Stimulated activated naive CD8-positive, alpha-beta T cell treated with anti-CD3 and anti-CD28 coated beads, Interleukin-15, amount 100 ng/mL, for 72 hours (primary cell): ENCODE measurements around the gene SNRPD1.
"Not testable (repeated sequence)": the region's sequence is repeated elsewhere in the genome, so short reads cannot be mapped to it uniquely, and the experiment has no call there.

Experiments
- ATAC-seq: fragments of 150-1000 bp; cut with Tn5 transposase; 2 replicates; pipeline ENCODE4 v1.10.0; 2021; ENCODE audit warnings: mild to moderate bottlenecking, moderate library complexity
- DNase-seq, 2 donors: peaks; one replicate each; pipeline ENCODE4 v3.0.0; 2021 to 2022
- H3K27ac Mint-ChIP-seq, 2 donors: one replicate each; pipeline ENCODE4 v1.8.0; 2022; ENCODE audit warnings: mild to moderate bottlenecking in 2 of 2, mixed read lengths in 2 of 2, moderate library complexity in 2 of 2
- H3K27me3 Mint-ChIP-seq: one replicate; pipeline ENCODE4 v1.8.0; 2022; ENCODE audit warnings: mixed read lengths
- H3K4me1 Mint-ChIP-seq: one replicate; pipeline ENCODE4 v1.8.0; 2022; ENCODE audit warnings: mild to moderate bottlenecking, mixed read lengths
- H3K4me3 Mint-ChIP-seq, 2 donors: one replicate each; pipeline ENCODE4 v1.8.0; 2022; ENCODE audit warnings: mild to moderate bottlenecking in 2 of 2, mixed read lengths in 2 of 2, moderate library complexity in 1 of 2
- H3K9me3 Mint-ChIP-seq, 2 donors: one replicate each; pipeline ENCODE4 v1.8.0; 2022; ENCODE audit warnings: mixed read lengths in 2 of 2

Gene SNRPD1

GRCh38 chr18:21669736-21670285 lies 57.7 kb downstream of the SNRPD1 start:
- Mint-ChIP-seq H3K9me3 (no peaks in the 10 kb centered on the region), H3K27ac (no peak overlapping the region), H3K4me3 (no peak overlapping the region), H3K4me1 (no peaks in the 10 kb centered on the region), H3K27me3 (no peaks in the 10 kb centered on the region)
- no peak for DNase-seq
- ATAC-seq, result no peak

- no peak overlapping the region for H3K27ac Mint-ChIP-seq
- no peaks in the 10 kb centered on the region for H3K9me3 Mint-ChIP-seq
- ATAC-seq (no peak), DNase-seq (no peak)
- no peaks in the 10 kb centered on the region for H3K4me1 Mint-ChIP-seq
- no peak overlapping the region for H3K4me3 Mint-ChIP-seq
- H3K27me3 Mint-ChIP-seq, result no peaks in the 10 kb centered on the region
Observed at GRCh38 chr18:21672521-21673267, 60.6 kb downstream of the SNRPD1 start.

- not testable (repeated sequence) for H3K4me1 Mint-ChIP-seq, ATAC-seq, H3K9me3 Mint-ChIP-seq, H3K27me3 Mint-ChIP-seq, H3K4me3 Mint-ChIP-seq, H3K27ac Mint-ChIP-seq
- peak; percentile 4 to 34 for DNase-seq
Observed at GRCh38 chr18:21675354-21675753, 63.2 kb downstream of the SNRPD1 start.

- ATAC-seq, result no peak
- Mint-ChIP-seq H3K9me3 (no peaks in the 10 kb centered on the region), H3K27ac (no peak overlapping the region)
Observed at GRCh38 chr18:21678859-21679258, 66.7 kb downstream of the SNRPD1 start.

GRCh38 chr18:21680161-21680560 lies 68.0 kb downstream of the SNRPD1 start:
- Mint-ChIP-seq H3K4me1 (peaks cover 6% of the 10 kb centered on the region), H3K27me3 (no peaks in the 10 kb centered on the region), H3K4me3 (no peak overlapping the region), H3K9me3 (no peaks in the 10 kb centered on the region), H3K27ac (no peak overlapping the region)
- ATAC-seq (no peak), DNase-seq (no peak)

More at GRCh38 chr18:21678859-21679258, 66.7 kb downstream of the SNRPD1 start:
- no peak for DNase-seq
- Mint-ChIP-seq H3K27me3 (no peaks in the 10 kb centered on the region), H3K4me3 (no peak overlapping the region), H3K4me1 (no peaks in the 10 kb centered on the region)

- ATAC-seq (peak; percentile 83), DNase-seq (peak; percentile 9 to 13)
- Mint-ChIP-seq H3K9me3 (no peaks in the 10 kb centered on the region), H3K4me3 (no peak overlapping the region), H3K27ac (no peak overlapping the region), H3K27me3 (no peaks in the 10 kb centered on the region), H3K4me1 (peaks cover 11% of the 10 kb centered on the region)
Observed at GRCh38 chr18:21682371-21683051, 70.4 kb downstream of the SNRPD1 start.
